ENCODE measurements around the gene EPS8L3.

Gene EPS8L3

DNA sequence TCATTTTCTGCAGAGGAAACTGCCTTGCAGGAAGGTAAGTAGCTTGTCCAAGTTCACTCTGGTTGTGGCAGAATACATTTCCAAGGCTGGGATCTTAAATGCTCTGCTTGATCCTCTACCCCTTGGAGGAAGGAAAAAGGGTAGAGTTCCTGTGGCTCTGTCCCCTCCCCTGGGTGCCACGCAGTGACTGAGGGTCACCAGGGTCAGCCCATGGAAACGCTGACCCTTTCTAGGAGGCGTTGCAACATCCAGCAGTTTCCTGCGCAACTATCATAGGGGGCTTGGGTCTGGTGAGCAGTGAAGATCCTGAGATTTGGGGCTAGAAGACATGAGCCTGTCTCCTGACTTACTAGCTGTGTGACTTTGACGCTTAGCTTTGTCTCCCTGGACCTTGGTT lies 29.4 kb upstream of the EPS8L3 start:
- DNase-seq = no peak

DNA sequence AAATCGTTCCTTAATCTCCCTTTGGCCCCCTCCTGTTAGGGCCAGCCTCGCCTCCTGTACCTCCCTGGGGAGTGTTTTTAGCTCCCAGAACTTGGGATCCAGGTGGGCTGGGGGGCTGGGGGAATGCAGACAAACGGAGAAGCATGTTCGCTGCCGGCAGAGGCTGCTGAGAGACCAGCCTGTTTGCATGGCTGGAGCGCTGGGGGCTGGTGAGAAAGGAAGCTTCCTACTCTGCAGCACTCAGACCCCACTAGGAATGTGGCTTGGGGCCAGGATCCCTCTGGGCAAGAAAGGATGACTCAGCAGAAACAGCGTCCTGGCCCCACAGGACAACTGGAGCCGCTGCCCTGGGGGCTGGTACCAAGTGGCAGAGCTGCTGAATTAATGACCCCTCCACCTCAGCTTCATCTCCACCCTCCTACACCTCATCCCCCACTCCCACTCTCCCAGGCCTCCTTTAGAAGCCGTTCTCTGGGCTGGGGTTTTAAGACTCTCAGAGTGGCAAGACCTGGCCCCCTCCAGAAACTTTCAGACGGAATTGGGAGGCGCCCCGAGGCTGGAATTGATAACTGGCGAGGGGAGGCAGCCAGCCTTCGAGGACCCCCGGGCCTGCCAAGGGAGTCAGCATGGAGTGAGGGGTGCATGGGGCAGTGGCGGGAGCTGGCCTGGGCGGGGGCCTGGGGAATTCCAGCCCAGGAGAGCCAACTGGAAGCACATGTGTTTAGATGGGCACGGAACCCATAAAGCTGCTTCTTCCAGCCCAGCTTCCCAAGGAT lies 28.5 kb upstream of the EPS8L3 start:
- DNase-seq = peak; percentile 7

DNA sequence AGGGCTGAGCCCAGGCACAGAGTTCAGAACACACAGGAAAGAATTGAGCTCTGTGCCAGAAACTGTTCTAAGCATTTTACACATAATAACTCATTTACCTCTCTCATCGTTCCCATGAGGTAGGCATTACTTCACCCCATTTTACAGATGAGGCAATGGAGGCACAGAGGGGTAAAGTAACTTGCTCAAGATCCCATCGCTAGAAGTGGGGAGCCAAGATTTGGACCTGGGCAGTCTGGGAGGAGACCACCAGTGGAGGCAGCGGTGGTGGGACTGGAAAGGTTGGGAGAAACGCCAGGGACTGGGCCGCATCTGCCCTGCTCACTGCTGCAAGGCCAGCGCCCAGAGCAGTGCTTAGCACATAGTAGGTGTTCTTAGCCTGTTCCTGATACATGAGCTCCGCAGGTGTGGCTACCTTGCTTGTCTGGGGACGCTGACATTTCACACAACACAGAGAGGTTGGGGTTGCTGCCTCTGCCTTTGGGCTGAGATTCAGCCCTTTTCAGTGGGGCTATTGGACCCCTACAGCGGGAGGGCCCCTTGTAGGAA lies 27.8 kb upstream of the EPS8L3 start:
- no peak for DNase-seq

DNA sequence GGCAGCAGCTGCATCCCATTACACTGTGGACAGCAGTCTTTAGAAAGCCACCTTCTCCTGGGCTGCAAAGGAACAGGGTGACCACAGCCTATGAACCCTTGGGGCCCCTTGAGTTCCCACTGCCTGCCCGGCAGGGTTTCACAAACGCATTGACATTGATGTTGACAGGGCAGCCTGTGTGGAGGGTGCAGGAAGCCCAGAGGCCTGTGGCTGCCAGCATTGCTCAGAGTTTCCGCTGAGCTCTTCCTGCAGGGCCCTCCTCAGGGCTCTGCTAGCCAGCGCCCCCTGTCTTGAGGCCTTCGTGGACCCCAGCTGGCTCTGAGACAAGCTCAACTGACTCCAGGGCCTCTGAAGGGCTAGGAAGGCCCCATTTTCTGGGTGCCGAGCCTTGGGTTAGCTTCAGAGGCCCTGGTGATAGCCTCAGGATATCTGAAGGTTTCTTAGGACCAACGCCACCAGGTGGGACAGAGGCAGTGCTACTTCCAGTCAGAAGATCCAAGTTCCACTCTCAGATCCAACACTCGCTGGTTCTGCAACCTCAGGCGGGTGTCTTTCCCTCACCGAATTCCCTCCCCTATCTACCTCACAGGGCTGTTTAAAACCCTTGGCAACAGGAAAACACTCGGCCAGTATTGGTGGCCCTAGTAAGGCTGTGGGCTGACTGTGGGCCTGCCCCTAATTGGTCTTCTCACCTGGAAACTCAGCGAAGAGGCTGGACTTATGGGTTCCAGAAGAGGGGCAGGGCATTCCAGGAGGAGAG lies 27.2 kb upstream of the EPS8L3 start:
- peak; percentile 74 for DNase-seq

DNA sequence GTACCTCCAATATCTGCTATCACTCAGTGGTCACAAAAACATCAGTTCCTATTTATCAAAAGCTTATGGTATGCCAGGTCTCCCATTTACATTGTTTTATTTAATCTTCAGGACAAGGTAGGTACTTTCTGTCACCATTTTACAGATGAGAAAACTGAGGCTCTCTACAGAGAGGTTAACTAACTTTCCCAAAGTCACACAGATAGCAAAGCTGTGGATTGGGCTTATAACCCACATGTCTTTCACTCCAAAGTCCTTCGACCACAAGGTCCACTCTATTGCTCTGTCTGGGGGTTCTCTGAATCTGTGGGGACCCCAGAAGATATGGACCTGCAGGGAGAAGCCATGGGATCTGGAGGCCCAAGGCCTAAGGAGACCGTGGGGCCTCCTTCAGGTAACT lies 26.6 kb upstream of the EPS8L3 start:
- DNase-seq = no peak

DNA sequence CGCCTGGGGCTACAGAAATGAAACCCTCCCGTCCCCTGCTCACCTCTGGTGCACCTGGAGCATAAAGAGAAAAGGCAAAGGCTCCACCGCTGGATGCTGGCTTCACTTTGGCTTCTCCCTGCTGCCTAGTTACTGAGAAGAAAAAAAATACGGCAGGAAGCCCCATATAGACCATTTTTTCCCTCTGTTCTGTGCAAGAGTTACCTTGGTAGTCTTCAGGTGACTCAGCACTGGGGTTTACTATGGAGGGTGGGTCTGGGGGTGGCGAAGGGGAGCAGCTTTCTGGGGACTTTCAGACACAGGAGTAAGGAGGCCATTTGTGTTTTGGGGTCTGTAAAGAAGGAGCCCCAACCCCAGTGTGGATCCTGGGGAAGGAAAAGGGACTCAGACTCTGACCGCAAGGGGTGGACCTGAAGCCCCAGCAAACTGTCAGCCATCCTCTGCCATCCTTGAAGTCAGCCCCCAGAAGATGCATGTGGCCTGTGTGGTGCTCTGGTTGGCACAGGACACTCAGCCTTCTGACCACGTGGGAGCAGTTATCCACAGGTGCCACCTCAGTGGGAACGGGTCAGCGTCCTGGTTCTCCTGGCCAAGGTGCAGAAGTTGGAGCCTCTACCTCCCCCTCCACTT lies 25.9 kb upstream of the EPS8L3 start:
- peak; percentile 5 for DNase-seq

DNA sequence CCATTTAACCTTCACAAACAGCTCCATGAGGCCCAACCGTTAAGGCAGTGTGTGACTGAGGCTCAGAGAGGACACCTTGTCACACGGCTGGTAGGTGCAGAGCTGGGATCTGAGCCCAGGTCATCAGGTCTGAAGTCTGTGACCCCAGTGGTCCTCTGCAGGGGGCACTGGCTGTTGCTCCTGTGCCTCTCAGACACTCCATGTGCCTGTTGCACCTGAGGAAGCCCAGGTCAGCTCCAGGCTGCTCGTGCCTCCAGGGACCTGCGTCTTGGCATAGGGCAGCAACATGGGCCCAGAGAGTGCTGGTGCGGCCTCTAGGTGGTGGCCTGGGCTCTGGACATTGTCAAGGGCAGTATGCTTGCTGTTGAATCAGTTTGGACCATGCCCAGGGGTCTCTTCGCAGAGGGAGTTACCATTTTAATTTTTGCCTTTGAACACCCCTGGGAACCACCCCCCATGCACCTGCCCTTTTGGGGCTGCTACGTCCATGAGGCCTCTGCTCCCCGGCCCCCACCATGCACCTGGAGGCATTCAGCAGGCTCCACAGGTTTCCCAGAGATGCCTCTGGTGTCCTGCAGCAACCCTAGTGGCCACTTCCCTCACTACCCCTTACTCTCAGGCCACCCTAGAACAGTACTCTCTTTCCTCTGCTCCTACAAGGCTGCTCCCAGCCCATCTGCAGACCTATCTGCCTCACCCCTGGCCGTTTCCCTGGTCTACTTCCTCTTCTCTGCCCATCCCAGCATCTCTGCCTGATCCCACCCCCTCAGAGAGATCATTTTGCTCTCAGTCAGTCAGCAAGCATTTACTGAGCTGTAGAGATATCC lies 25.2 kb upstream of the EPS8L3 start:
- peak; percentile 8 for DNase-seq

DNA sequence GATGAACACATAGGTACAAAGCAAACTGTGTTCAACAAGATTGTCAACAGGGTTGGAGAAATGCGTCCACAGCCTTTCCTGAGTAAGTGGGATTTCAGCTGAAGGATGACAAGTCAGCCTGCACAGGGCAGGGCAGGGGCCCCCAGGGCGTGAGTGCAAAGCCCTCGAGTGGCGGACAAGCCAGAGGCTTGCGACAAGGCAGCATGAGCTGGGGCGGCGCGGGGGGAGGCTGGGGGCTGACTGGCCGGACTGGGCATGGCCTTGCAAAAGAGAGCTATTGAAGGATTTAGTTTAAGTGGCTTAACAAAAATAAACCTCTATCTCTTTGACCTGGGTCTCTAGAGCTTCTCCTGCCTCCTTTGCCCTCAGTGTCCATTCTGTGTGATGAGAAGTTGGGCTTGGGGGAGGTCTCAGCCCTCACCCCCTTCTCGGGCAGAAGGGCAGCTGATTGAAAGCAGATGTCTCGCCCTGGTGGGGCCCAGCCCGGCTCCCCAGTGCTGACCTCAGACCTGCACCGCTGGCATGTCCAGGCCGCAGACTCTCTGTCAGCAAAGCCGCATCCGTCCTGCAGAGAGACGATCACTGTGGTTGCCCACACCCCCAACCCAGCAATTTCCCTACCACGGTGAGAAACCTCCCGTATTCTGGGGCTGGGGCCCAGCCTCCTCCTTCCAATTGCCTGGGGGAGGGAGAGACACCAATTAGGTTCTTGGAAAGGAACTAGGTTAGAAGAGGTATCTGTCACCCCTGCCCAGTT lies 24.3 kb upstream of the EPS8L3 start:
- DNase-seq = peak; percentile 7

DNA sequence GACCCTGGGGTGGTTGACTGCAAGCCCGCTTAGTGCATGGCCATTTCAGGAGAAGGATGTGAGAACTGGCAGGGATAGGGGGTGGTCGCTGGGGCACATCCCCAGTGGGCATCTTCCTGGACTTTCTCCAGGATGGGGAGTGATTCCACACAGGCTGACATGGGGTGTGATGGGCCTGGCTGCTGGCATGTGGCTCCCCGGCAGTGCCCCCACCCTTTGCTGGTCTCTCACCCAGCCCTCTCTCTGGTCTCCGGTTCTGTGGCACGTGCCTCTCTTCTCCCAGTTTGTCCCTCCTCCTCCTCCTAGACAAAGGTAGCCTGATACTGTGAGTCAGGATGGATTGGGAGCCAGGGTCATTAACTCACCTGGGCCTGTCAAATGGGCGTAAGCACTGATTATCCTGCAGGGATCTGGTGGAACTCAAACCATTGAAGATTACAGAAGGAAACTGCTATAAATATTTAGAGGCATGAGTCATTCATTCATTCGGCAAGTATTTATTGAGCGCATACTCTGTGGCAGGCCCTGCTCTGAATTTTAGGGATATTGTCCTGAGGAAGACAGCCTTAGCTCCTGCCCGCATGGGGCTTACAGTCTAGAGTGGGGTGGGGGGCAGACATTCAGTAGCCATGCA lies 23.6 kb upstream of the EPS8L3 start:
- peak; percentile 1 for DNase-seq

DNA sequence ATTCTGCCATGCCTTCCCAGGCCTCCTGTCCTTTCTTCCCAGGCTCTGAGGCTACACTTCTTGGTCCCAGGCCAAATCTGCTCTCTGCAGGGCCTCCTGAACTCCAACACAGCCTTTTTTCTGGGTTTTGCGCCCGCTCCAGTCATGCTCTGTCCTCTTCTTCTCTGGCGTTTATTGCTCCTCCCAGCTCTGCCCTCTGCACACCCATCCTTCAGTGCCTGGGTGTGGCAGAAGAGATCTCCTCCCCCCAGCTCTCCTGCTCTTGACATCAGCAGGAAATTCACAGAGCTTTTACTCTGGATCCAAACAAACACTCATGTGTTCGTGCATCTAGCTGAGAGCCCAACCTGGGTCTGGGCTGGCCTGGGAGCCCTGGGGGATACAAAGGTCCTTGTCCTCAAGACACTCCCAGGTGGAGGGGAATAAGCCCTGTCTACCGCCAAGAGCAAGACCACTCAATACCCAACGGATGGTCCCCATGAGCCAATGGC lies 22.9 kb upstream of the EPS8L3 start:
- DNase-seq = peak; percentile 3

DNA sequence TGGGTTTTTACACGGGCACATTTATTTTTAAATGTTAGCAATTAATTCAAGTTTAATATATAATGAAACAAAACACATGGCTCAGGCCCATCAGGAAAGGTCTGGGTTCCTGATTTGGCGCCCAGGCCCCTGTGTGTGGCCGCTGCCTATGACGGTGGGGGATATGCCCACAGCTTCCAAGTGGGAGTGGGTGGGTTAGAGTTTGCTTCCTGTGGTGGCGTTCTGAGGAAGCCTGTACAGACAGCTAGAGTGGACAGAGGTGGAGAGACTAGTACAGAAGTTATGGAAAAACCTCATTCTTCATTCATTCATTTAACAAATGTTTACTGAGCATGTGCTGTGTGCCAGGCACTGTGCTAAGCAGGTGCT lies 22.4 kb upstream of the EPS8L3 start:
- peak; percentile 1 for DNase-seq

DNA sequence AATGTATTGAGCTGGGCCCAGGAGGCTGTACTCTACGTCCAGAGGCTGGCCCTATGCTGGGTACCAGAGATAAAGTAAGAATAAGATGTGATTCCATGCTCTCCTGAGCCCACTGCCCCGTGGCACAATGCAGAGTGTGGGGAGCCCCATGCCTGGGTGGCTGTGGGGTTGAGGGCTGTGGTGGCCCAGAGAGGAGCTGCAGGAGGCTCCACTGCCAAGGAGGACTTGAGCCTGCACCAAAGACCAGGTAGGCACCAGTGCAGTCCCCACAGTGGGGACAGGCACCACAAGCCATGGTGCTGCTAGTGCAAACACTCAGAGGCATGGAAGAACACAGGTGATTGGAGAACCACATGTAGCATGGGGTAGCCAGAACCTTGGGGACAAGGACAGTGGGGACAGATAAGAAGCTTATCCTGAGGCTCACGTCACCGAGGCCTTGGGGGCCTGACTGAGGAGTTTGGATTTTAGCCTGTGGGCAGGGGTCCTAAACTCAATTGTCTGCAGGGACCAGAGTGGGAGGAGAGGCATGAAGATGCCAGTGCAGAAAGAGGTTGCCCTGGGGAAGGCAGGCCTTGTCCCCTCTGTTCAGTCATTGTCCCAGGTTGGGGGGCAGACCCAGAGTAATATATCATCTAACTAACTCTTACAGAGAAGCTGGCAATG lies 21.9 kb upstream of the EPS8L3 start:
- no peak for DNase-seq

DNA sequence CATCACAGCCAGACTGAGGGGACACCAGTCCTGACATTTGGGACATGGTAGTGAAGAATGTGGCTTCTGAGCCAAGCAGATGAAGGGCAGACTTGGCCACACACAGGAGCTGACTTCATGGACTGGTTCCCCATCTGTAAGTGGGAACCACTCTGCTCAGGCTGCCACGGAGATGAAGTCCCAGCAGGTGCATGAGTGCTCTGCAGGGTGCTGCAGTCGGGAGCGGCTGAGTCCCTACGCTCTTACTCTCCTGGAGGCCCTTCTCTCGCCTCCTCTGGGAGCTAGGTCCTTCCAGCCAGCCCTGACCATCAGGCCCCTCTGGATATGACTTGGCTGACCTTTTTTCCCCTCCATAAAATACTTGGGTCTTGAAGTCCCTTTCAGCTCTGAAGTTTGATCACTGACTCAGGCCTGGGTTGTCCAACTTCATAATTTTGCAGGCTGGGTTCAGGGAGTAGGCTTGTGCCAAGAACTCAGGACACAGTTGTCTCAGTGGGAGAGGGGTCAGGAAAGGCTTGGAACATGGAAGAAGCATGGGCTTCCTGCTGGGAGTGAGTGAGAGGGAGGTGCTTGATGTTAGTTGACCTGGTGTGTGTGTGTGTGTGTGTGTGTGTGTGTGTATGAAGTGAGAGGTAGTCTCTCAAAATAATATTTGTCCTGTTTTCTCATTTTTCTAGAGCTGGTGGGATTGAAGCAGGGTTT lies 21.0 kb upstream of the EPS8L3 start:
- no peak for DNase-seq

DNA sequence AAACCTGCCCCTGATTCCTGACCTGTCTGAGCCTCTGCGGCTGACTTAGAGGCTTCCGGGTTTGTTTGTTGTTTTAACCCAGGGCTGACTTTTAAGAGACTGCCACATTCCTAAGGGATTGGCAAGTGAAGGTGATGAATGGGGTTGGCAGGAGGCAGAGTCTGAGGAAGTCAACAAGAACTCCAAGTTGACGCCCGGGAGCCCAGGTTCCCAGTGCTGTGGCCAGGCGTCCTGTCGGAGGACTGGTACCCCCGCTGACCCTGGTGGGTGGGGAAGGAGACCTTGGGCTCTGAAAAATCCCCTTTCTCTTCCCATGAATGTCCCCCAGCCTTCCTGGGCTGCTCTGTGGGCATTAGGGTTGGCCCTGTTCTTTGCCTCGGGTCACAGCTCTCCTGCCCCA lies 19.7 kb upstream of the EPS8L3 start:
- DNase-seq = no peak

DNA sequence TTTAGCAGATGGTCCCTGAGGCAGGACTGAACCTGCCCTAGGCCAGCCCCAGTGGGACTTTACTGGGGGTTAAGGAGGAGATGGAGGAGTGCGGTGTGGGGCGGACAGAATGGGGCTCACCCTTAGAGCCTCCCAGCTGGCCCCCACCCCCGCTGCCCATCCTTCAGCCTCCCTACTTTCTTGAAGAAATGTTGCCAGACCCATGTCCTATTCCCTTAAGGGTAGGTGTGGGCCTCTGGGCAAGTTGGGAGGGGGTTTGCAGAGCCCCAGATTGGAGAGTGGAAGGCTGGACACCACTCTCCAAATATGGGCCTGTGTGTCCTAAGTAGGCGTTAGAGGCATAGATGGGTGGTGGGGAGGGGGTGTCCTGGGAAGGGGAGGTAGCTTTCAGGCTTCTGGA lies 19.2 kb upstream of the EPS8L3 start:
- no peak for DNase-seq

DNA sequence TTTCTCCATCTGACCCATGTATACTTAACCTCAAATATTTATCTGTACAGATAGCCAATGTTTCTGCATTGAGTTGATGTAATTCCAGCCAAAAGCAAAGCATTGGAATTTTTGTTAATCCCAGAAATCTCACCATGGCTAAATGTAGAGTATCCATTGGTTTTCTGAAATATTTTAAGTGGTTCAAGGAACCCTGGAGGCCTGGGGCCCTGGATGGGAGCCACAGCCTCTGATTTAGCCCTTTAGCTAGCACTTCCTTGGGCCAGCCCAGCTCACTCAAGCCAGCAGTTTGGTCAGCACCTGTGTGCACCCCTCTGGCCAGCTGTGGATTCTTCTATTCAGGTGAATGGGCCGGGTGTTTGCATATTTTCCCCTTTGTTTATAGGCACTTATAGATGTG lies 18.8 kb upstream of the EPS8L3 start:
- DNase-seq = no peak

DNA sequence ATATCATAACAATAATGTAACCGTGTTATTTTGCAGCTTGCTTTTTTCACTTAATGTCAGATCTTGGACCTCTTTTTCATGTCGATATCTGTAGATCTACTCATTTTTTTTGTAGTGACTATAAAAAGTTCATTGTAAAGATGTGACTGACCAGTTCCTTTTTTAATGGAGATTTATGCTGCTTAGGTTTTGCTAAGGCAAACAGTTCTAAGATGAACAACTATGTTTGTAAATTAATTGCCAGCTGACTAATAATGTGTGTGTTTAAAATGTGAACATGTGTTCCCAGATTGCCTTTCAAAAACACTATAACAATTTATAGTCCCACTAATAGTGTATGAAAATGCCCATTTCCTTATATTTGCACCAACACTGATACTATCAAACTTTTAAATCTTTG lies 18.1 kb upstream of the EPS8L3 start:
- DNase-seq = no peak

DNA sequence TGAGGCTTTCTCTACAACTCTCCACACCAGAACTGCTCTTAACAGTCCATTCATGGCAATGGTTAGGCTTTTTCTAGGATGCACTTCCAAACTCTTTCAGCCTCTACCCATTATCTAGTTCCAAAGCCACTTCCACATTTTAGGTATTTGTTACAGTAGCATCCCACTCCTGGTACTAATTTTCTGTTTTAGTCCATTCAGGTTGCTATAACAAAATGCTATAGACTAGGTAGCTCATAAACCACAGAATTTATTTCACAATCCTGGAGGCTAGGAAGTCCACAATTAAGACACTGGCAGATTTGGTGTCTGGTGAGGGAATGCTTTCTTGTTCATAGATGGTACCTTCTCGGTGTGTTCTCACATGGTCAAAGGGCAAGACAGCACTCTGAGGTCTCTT lies 17.3 kb upstream of the EPS8L3 start:
- DNase-seq = no peak

DNA sequence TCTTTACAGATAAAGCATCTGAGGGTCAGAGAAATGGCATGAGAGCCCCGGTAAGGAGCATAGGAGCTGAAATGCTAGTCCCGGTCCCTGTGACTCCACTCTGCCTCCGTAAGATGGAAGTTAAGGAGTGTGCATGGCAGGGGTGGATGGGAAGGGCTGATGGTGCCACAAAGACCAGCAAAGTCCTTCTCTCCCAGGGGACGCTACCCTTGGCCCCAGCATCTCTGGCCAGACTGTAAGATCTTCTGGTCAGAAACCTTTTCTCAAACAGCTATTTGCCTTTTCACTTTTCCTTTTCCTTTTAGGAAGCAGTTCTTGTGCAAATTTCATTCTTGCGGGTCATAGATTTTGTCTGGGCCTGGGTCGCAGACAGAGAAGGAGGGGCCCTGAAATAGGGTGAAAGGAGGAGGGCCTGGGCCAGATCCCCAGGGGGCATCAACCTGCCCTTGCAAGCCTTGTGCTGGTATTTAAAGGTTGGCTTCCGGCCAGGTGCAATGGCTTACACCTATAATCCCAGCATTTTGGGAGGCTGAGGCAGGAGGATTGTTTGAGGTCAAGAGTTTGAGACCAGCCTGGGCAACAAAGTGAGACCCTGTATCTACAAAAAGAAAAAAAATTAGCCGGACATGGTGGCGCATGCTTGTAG lies 14.4 kb upstream of the EPS8L3 start:
- no peak for DNase-seq

DNA sequence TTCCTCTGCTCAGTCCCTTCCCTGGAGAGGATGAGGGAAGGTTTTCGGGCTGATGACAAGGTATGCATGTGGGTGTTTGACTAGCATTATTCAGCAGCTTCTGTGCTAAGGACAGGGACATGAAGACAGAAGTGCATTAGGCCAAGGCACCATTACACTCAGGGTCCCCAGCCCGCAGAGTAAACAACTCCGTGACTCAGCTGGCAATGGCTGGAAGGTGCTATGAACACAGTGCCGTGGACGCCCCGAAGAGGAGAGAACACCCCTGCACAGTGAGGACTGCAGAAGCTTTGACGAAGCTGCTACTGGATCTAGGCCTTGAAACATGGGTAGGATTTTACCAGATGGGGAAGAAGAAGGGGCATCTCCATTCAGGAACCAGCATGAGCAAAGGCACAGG lies 13.7 kb upstream of the EPS8L3 start:
- DNase-seq = no peak
